ENCODE results near the gene DPEP2NB. TPM values are rescaled to one million over a fixed set of nuclear protein-coding genes. Genes with fewer than 3 reads are reported as not detected.
"Not testable (repeated sequence)": the region's sequence is repeated elsewhere in the genome, so short reads cannot be mapped to it uniquely, and the experiment has no call there.

Gene DPEP2NB
- total RNA-seq, 1 donor from 2014 or later = not detected

GRCh38 chr16:68019167-68019680, 3.5 kb upstream of the DPEP2NB start:
- H3K4me3 ChIP-seq (ENCODE audit: low read depth, low read length) = no peak overlapping the region
- DNase-seq (ENCODE audit: low read depth) = no peak
- TF ChIP-seq CTCF (conservative IDR thresholded peaks at IDR 0.05; ENCODE audit: low read depth, low read length) = no peak

DNA sequence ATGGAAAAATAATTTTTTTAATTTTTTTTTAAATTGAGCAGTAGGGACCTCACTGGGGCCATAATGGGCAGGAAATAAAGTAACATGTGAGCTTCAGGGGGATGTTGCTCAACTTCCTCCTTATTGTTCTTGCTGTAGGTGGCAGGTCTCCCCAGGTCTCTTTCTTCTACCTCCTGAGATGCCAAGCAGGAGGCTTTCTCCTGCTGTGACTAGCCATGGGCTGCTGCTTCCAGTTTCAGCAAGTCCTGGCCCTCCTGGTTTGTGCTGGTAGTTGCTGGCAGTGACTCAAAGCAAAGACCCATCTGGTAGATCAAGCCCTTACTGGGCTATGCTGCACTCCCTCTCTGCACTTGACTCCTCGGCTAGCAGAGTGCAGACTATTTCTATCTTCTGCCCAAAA, 2.3 kb downstream of the DPEP2NB start:
- DNase-seq (ENCODE audit: low read depth) = no peak
- H3K4me3 ChIP-seq (ENCODE audit: low read depth, low read length) = no peak overlapping the region
- TF ChIP-seq CTCF (conservative IDR thresholded peaks at IDR 0.05; ENCODE audit: low read depth, low read length) = no peak

GRCh38 chr16:68009872-68010271, 5.8 kb downstream of the DPEP2NB start:
- H3K4me3 ChIP-seq (ENCODE audit: low read depth, low read length); DNase-seq (ENCODE audit: low read depth): not testable (repeated sequence)

GRCh38 chr16:68009157-68009735, 6.5 kb downstream of the DPEP2NB start:
- no peak overlapping the region for H3K4me3 ChIP-seq (ENCODE audit: low read depth, low read length)
- DNase-seq (ENCODE audit: low read depth) = no peak
- no peak for TF ChIP-seq CTCF (conservative IDR thresholded peaks at IDR 0.05; ENCODE audit: low read depth, low read length)

DNA sequence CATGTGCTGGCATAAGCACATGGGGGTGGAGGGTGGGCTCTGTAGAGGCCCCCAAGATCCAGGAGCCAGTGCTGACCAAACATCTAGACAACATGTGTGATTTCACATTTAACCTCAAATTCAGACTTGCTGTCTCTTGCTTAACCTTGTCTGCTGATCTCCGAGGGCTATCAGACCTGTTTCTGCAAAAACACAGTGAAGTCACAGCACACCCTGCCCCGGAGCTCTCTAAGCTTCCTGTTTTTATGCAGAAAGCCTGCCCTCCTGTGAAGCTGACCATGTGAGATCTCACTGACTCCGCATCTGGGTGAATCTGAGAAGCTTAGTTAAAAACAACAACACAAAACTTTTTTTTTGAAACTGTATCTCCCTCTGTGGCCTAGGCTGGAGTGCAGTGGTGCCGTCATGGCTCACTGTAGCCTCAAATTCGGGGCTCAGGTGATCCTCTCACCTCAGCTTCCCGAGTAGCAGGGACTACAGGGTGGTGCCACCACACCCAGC, 9.9 kb downstream of the DPEP2NB start:
- TF ChIP-seq CTCF (conservative IDR thresholded peaks at IDR 0.05; ENCODE audit: low read depth, low read length) = no peak
- DNase-seq (ENCODE audit: low read depth) = no peak
- no peak overlapping the region for H3K4me3 ChIP-seq (ENCODE audit: low read depth, low read length)

DNA sequence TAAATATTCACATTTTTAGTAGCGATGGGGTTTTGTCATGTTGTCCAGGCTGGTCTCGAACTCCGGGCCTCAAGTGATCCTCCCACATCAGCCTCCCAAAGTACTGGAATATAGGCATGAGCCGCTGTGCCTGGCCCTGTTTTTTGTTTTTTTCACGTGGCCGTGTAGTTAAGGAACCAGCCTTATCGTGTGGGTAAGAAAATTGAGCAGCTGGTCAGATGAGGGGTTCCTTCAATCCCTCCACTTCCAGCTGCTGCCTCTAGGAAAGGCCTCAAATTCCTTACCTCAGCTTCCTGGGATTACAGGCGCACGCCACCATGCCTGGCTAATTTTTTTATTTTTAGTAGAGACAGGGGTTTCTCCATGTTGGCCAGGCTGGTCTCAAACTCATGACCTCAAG, 10.5 kb downstream of the DPEP2NB start:
- TF ChIP-seq CTCF (conservative IDR thresholded peaks at IDR 0.05; ENCODE audit: low read depth, low read length) = no peak
- DNase-seq (ENCODE audit: low read depth) = no peak
- H3K4me3 ChIP-seq (ENCODE audit: low read depth, low read length) = no peak overlapping the region

GRCh38 chr16:68003031-68003430, 12.7 kb downstream of the DPEP2NB start:
- TF ChIP-seq CTCF (conservative IDR thresholded peaks at IDR 0.05; ENCODE audit: low read depth, low read length) = no peak
- H3K4me3 ChIP-seq (ENCODE audit: low read depth, low read length) = no peak overlapping the region
- no peak for DNase-seq (ENCODE audit: low read depth)
